SK-N-SH (cell line): Measurements from ENCODE around the gene MXRA8. TPM values are rescaled to one million over a fixed set of nuclear protein-coding genes. Genes with fewer than 3 reads are reported as not detected.
A peak's percentile ranks its signal among the peaks of the same experiment; 100 is the strongest.

Experiments used
- CTCF ChIA-PET: fragments of 300-600, 350-600 bp; formaldehyde crosslinking; extraction: SDS; loops from one replicate; lab custom pipeline; 2021; lab: Yijun Ruan, JAX
- POLR2A ChIA-PET: fragments of 350-600 bp; sonication (Branson Sonifier 250); formaldehyde crosslinking; extraction: SDS; loops from one replicate; lab custom pipeline; 2020; ENCODE audit warnings: antibody characterized with exemption, inconsistent platforms; lab: Yijun Ruan, JAX
- DNase-seq: peaks from one replicate; pipeline ENCODE4 v3.0.0; 2012
- H2AFZ ChIP-seq: fragments of 200-600 bp; sonication (generic); 2 replicates; pipeline ENCODE4 v1.8.1; 2016; ENCODE audit warnings: antibody characterized with exemption, mild to moderate bottlenecking, low read depth
- H3F3A ChIP-seq: fragments of 200-600 bp; sonication (generic); replicated peaks from 2 replicates; pipeline ENCODE3; 2016; ENCODE audit warnings: antibody characterized with exemption, mild to moderate bottlenecking; ENCODE audit not compliant: insufficient read depth
- H3K27ac ChIP-seq, 2 experiments: fragments of 200-500 bp in 1 of 2; fragments of 200-600 bp in 1 of 2; sonication (Bioruptor generic) in 1 of 2; sonication (generic), shearing (Covaris generic) in 1 of 2; 2 replicates each; pipeline versions ENCODE4 v1.5.1 to v1.6.1; 2014 to 2016; ENCODE audit warnings: low read depth in 2 of 2, inconsistent platforms in 1 of 2, low read length in 1 of 2, mild to moderate bottlenecking in 1 of 2, mixed read lengths in 1 of 2
- H3K27me3 ChIP-seq: fragments of 200-600 bp; sonication (generic), shearing (Covaris generic); 2 replicates; pipeline ENCODE4 v1.6.1; 2016; ENCODE audit warnings: mixed run types; ENCODE audit not compliant: insufficient read depth
- H3K36me3 ChIP-seq, 2 experiments: fragments of 200-500 bp in 1 of 2; fragments of 200-600 bp in 1 of 2; sonication (Bioruptor generic) in 1 of 2; sonication (generic) in 1 of 2; replicated peaks in 1 of 2; 2 replicates each; pipeline versions ENCODE3 to v1.5.1; 2014 to 2016; ENCODE audit warnings: low read length in 1 of 2, mild to moderate bottlenecking in 1 of 2; ENCODE audit not compliant: insufficient read depth in 2 of 2, control insufficient read depth in 1 of 2
- H3K4me1 ChIP-seq, 2 experiments: fragments of 200-500 bp in 1 of 2; fragments of 200-600 bp in 1 of 2; sonication (Bioruptor generic) in 1 of 2; sonication (generic), shearing (Covaris generic) in 1 of 2; 2 replicates each; pipeline versions ENCODE4 v1.5.1 to v1.6.1; 2014 to 2016; ENCODE audit warnings: low read depth in 1 of 2, low read length in 1 of 2, mixed run types in 1 of 2; ENCODE audit not compliant: insufficient read depth in 2 of 2, control insufficient read depth in 1 of 2
- H3K4me2 ChIP-seq: fragments of 200-600 bp; sonication (generic), shearing (Covaris generic); 2 replicates; pipeline ENCODE4 v1.6.1; 2017; ENCODE audit warnings: mixed run types
- H3K4me3 ChIP-seq, 2 experiments: fragments of 200-500 bp in 1 of 2; fragments of 200-600 bp in 1 of 2; sonication (Bioruptor generic) in 1 of 2; sonication (generic), shearing (Covaris generic) in 1 of 2; 2 replicates each; pipeline versions ENCODE4 v1.5.1 to v1.8.1; 2014 to 2016; ENCODE audit warnings: low read depth in 2 of 2, inconsistent platforms in 1 of 2, low read length in 1 of 2, mild to moderate bottlenecking in 1 of 2, mixed read lengths in 1 of 2, moderate library complexity in 1 of 2
- H3K79me2 ChIP-seq: fragments of 200-600 bp; sonication (generic); 2 replicates; pipeline ENCODE4 v1.8.1; 2017; ENCODE audit warnings: mild to moderate bottlenecking; ENCODE audit not compliant: insufficient read depth
- H3K9ac ChIP-seq: fragments of 200-600 bp; sonication (generic); 2 replicates; pipeline ENCODE4 v1.6.1; 2017; ENCODE audit warnings: mixed run types
- H3K9me2 ChIP-seq: fragments of 200-600 bp; sonication (generic); 2 replicates; pipeline ENCODE4 v1.6.1; 2017; ENCODE audit warnings: mixed run types
- H3K9me3 ChIP-seq: fragments of 200-600 bp; sonication (generic); 2 replicates; pipeline ENCODE4 v1.6.1; 2017; ENCODE audit warnings: mixed run types, mild to moderate bottlenecking, moderate library complexity
- H4K20me1 ChIP-seq: fragments of 200-600 bp; sonication (generic); 2 replicates; pipeline ENCODE4 v1.6.1; 2017; ENCODE audit warnings: mild to moderate bottlenecking, mixed run types; ENCODE audit not compliant: insufficient read depth
- CTCF ChIP-seq: fragments of 200-600 bp; sonication (generic); IDR thresholded peaks from 2 replicates; pipeline ENCODE4 v1.6.1; 2017; ENCODE audit warnings: antibody characterized with exemption, mild to moderate bottlenecking, moderate library complexity
- EP300 ChIP-seq, 2 experiments: IDR thresholded peaks; 2 replicates each; pipeline versions ENCODE4 v1.4.0 to v1.6.1; 2012; ENCODE audit warnings: borderline replicate concordance in 1 of 2, low read depth in 1 of 2, low read length in 1 of 2
- FOXM1 ChIP-seq: IDR thresholded peaks from 2 replicates; pipeline ENCODE4 v1.4.0; 2012; ENCODE audit warnings: low read depth, mild to moderate bottlenecking
- NFIC ChIP-seq: IDR thresholded peaks from 2 replicates; pipeline ENCODE4 v1.4.0; 2012; ENCODE audit warnings: borderline replicate concordance
- PBX3 ChIP-seq: IDR thresholded peaks from 2 replicates; pipeline ENCODE4; 2012
- RAD21 ChIP-seq: IDR thresholded peaks from 2 replicates; pipeline ENCODE4 v1.6.1; 2012; ENCODE audit warnings: mild to moderate bottlenecking, low read length
- RCOR1 ChIP-seq: fragments of 150-350 bp; IDR thresholded peaks from 2 replicates; pipeline ENCODE4 v1.6.1; 2017; ENCODE audit warnings: antibody characterized with exemption, low read length
- REST ChIP-seq: IDR thresholded peaks from 2 replicates; pipeline ENCODE4 v1.6.1; 2012; ENCODE audit warnings: mild to moderate bottlenecking, low read depth, low read length, moderate library complexity
- RFX5 ChIP-seq: IDR thresholded peaks from 2 replicates; pipeline ENCODE4 v1.6.1; 2012; ENCODE audit warnings: mild to moderate bottlenecking, improper control_type of control experiment, low read length
- RXRA ChIP-seq: IDR thresholded peaks from 2 replicates; pipeline ENCODE4 v1.4.0; 2012; ENCODE audit warnings: low read depth, mild to moderate bottlenecking, borderline replicate concordance
- SIN3A ChIP-seq: IDR thresholded peaks from 2 replicates; pipeline ENCODE4 v1.6.1; 2012; ENCODE audit warnings: low read depth, mild to moderate bottlenecking, low read length, moderate library complexity, borderline replicate concordance
- TAF1 ChIP-seq: IDR thresholded peaks from 2 replicates; pipeline ENCODE4 v1.6.1; 2012; ENCODE audit warnings: low read depth, mild to moderate bottlenecking, low read length, moderate library complexity, borderline replicate concordance
- TEAD4 ChIP-seq: IDR thresholded peaks from 2 replicates; pipeline ENCODE4 v1.4.0; 2012; ENCODE audit warnings: mild to moderate bottlenecking, borderline replicate concordance; ENCODE audit not compliant: insufficient read depth
- WGBS: methylation state at CpG from one replicate; pipeline ENCODE4 v1.1.6; 2017; ENCODE audit warnings: low lambda C conversion rate; 5-methylcytosine and 5-hydroxymethylcytosine counted together
- polyA plus RNA-seq, 3 experiments: library from polyadenylated mRNA; depleted of rRNA; stranded (reverse); fragments of >200 nt; gene quantifications; 2 replicates each; pipeline ENCODE4 v1.2.3, GENCODE V29; 2012
- TF ChIP-seq, protein P1 (sequence below): IDR thresholded peaks from 2 replicates; pipeline ENCODE4 v1.4.0; 2012; ENCODE audit warnings: low read depth, borderline replicate concordance
- TF ChIP-seq, protein P2 (sequence below): fragments of 150-350 bp; IDR thresholded peaks from 2 replicates; pipeline ENCODE4 v1.6.1; 2016; ENCODE audit warnings: mild to moderate bottlenecking, low read depth, low read length

MXRA8 gene
- polyA plus RNA-seq, 1 of the 3 experiments (the other 2 are of a cell fraction) = 2.5 TPM

DNA sequence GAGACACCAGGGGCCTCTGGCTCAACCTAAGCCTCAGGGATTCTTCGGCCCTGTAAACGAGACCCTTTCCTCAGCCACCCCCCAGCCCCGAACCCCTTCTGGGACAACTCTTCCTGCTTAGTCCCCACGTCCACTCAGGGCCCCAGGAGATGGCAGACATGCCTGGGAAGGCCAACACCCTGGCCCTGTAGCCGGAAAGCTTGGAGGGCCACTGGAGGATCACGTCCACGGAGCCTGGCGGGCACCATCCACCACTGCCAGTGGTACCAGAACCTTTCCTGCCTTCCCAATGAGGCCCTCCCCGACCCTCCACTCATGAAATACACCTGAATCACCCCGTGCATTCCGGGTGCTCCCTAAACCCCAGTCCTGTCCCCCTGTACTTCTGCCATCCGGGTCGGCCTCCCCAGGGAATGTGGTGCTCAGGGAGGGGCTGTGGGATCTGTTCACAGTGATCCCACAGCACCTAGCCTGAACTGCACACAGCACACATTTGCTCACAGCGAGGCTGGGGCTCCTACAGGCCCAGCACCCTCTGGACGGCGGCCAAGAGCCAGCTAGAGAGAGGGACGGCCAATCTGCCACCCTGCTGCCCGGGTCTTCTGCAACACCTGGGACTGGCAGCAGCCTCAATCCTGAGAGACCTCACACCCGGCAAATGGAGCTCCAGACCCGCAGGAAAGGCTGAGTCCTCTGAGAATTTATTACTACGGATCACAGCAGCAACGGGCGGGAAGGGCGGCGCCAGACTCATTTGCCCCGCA, 14.9 kb upstream of the MXRA8 start:
- H4K20me1 ChIP-seq = no peaks in the 10 kb centered on the region
- H3F3A ChIP-seq = peaks cover 13% of the 10 kb centered on the region
- peaks cover 0 to 8% of the 10 kb centered on the region in 2 experiments for H3K36me3 ChIP-seq
- H3K4me2 ChIP-seq = peak overlapping the region; percentile 86; the same call in 1 of the 2 replicates
- CTCF ChIA-PET = interaction anchor here (1.0 to 5.9 kb wide), 14 partner anchors 10 to 130 kb away, joined by 3 to 48 read pairs (median 7); partner anchors contain the start of genes DVL1 and MXRA8
- WGBS = 47% methylated on average over 8 of the region's 26 CpGs
- H3K27me3 ChIP-seq = no peaks in the 10 kb centered on the region
- no peak overlapping the region for H3K9ac ChIP-seq
- no peak overlapping the region for H3K27ac ChIP-seq
- POLR2A ChIA-PET = no interaction called here
- peak overlapping the region in 1 of 2 experiments; percentile 96; a peak in 3 of 4 replicates for H3K4me3 ChIP-seq
- TF ChIP-seq RFX5 (no peak), PBX3 (no peak), REST (no peak), RXRA (no peak), TAF1 (no peak), FOXM1 (no peak), RCOR1 (no peak), EP300 (IDR thresholded peaks at IDR 0.05; ENCODE audit: borderline replicate concordance in 1 of 2, low read depth in 1 of 2, low read length in 1 of 2) (no peak), RAD21 (no peak), CTCF (no peak), TEAD4 (no peak), SIN3A (no peak), NFIC (no peak)
- TF ChIP-seq, protein P1, sequence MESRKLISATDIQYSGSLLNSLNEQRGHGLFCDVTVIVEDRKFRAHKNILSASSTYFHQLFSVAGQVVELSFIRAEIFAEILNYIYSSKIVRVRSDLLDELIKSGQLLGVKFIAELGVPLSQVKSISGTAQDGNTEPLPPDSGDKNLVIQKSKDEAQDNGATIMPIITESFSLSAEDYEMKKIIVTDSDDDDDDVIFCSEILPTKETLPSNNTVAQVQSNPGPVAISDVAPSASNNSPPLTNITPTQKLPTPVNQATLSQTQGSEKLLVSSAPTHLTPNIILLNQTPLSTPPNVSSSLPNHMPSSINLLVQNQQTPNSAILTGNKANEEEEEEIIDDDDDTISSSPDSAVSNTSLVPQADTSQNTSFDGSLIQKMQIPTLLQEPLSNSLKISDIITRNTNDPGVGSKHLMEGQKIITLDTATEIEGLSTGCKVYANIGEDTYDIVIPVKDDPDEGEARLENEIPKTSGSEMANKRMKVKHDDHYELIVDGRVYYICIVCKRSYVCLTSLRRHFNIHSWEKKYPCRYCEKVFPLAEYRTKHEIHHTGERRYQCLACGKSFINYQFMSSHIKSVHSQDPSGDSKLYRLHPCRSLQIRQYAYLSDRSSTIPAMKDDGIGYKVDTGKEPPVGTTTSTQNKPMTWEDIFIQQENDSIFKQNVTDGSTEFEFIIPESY = no peak
- TF ChIP-seq, protein P2, sequence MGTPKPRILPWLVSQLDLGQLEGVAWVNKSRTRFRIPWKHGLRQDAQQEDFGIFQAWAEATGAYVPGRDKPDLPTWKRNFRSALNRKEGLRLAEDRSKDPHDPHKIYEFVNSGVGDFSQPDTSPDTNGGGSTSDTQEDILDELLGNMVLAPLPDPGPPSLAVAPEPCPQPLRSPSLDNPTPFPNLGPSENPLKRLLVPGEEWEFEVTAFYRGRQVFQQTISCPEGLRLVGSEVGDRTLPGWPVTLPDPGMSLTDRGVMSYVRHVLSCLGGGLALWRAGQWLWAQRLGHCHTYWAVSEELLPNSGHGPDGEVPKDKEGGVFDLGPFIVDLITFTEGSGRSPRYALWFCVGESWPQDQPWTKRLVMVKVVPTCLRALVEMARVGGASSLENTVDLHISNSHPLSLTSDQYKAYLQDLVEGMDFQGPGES = no peak
- DNase-seq = no peak
- H3K4me1 ChIP-seq = peaks cover 0 to 29% of the 10 kb centered on the region in 2 experiments; a peak in 1 of 4 replicates
- H2AFZ ChIP-seq = no peak overlapping the region
- no peaks in the 10 kb centered on the region for H3K9me3 ChIP-seq
- H3K9me2 ChIP-seq = no peaks in the 10 kb centered on the region
- peaks cover 36% of the 10 kb centered on the region for H3K79me2 ChIP-seq
